ENCODE results near the gene TASP1. TPM values are rescaled to one million over a fixed set of nuclear protein-coding genes. Genes with fewer than 3 reads are reported as not detected.
"Not testable (repeated sequence)": the region's sequence is repeated elsewhere in the genome, so short reads cannot be mapped to it uniquely, and the experiment has no call there.

The TASP1 gene
- polyA plus RNA-seq, 1 donor (not counting 4 experiments of a cell fraction or from before 2014, with no cell fraction given), result 17.4 TPM

DNA sequence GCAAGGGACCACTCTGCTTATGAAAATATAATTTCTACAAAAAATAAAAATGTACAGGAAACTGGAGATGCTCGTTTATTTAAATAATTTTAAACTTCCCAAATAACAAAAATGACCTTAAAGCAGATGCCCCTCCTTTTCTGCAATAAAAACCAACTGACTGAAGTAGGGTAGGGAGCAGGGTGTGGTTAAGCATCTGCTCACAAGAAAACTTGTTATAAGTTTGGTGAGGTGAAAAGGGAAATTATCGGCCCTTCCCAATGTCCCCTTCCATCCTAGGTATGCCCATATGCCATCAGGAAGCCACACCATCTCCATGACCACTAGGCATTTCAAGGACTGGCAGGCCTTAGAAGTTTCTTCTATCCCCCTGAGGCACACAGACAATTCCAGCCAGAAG lies 21.1 kb downstream of the TASP1 start:
- DNase-seq (ENCODE audit: low read depth, low spot score); H3K4me3 ChIP-seq (ENCODE audit: control insufficient read depth in 2 of 3, extremely low read depth in 1 of 3, insufficient read depth in 2 of 3, low read depth in 1 of 3, low read length in 3 of 3); H3K27me3 ChIP-seq (ENCODE audit: control insufficient read depth, extremely low read depth, insufficient read depth, low read length); H3K9me3 ChIP-seq (ENCODE audit: control insufficient read depth, low read depth, low read length); FAIRE-seq; H4K20me1 ChIP-seq (ENCODE audit: control insufficient read depth, extremely low read depth, insufficient read depth, low read length); H3K27ac ChIP-seq (ENCODE audit: control insufficient read depth, insufficient read depth, low read length); H3K9me1 ChIP-seq (ENCODE audit: control insufficient read depth, extremely low read depth, insufficient read depth, low read length); H2AFZ ChIP-seq (ENCODE audit: control insufficient read depth, low read length); H3K4me2 ChIP-seq (ENCODE audit: control insufficient read depth, extremely low read depth, insufficient read depth, low read depth, low read length); H3K4me1 ChIP-seq (ENCODE audit: control insufficient read depth, extremely low read depth, insufficient read depth, low read length); dilution Hi-C loops (cut with MboI; ENCODE audit: extremely low pct_ligation_motif_present, low sequenced_read_pairs); H3K9ac ChIP-seq (ENCODE audit: control insufficient read depth, extremely low read depth, insufficient read depth, low read length); H3K79me2 ChIP-seq (ENCODE audit: control insufficient read depth, insufficient read depth, low read length); H3K36me3 ChIP-seq (ENCODE audit: control insufficient read depth in 2 of 2, extremely low read depth in 1 of 2, insufficient read depth in 2 of 2, low read length in 2 of 2): not testable (repeated sequence)

- H3K4me1 ChIP-seq (ENCODE audit: control insufficient read depth, extremely low read depth, insufficient read depth, low read length); FAIRE-seq; H4K20me1 ChIP-seq (ENCODE audit: control insufficient read depth, extremely low read depth, insufficient read depth, low read length); H3K27me3 ChIP-seq (ENCODE audit: control insufficient read depth, extremely low read depth, insufficient read depth, low read length); H3K9ac ChIP-seq (ENCODE audit: control insufficient read depth, extremely low read depth, insufficient read depth, low read length); H2AFZ ChIP-seq (ENCODE audit: control insufficient read depth, low read length); H3K79me2 ChIP-seq (ENCODE audit: control insufficient read depth, insufficient read depth, low read length); H3K4me3 ChIP-seq (ENCODE audit: control insufficient read depth in 2 of 3, extremely low read depth in 1 of 3, insufficient read depth in 2 of 3, low read depth in 1 of 3, low read length in 3 of 3); dilution Hi-C loops (cut with MboI; ENCODE audit: extremely low pct_ligation_motif_present, low sequenced_read_pairs); DNase-seq (ENCODE audit: low read depth, low spot score); H3K36me3 ChIP-seq (ENCODE audit: control insufficient read depth in 2 of 2, extremely low read depth in 1 of 2, insufficient read depth in 2 of 2, low read length in 2 of 2); H3K27ac ChIP-seq (ENCODE audit: control insufficient read depth, insufficient read depth, low read length); H3K9me1 ChIP-seq (ENCODE audit: control insufficient read depth, extremely low read depth, insufficient read depth, low read length); H3K4me2 ChIP-seq (ENCODE audit: control insufficient read depth, extremely low read depth, insufficient read depth, low read depth, low read length); H3K9me3 ChIP-seq (ENCODE audit: control insufficient read depth, low read depth, low read length): not testable (repeated sequence)
Observed at GRCh38 chr20:13616713-13617112, 22.0 kb downstream of the TASP1 start.

- peaks cover 2% of the 10 kb centered on the region for H4K20me1 ChIP-seq (ENCODE audit: control insufficient read depth, extremely low read depth, insufficient read depth, low read length)
- H3K79me2 ChIP-seq (ENCODE audit: control insufficient read depth, insufficient read depth, low read length), result peaks cover 4% of the 10 kb centered on the region
- TF ChIP-seq EZH2 (IDR thresholded peaks at IDR 0.05; ENCODE audit: low read length) (no peak), CTCF (optimal IDR thresholded peaks at IDR 0.05 in 1 of 3, IDR thresholded peaks at IDR 0.05 in 1 of 3, conservative IDR thresholded peaks at IDR 0.05 in 1 of 3; ENCODE audit: extremely low read depth in 1 of 3, insufficient read depth in 2 of 3, low read length in 3 of 3) (no peak)
- no peak overlapping the region for H3K4me3 ChIP-seq (ENCODE audit: control insufficient read depth in 2 of 3, extremely low read depth in 1 of 3, insufficient read depth in 2 of 3, low read depth in 1 of 3, low read length in 3 of 3)
- peaks cover 3% of the 10 kb centered on the region for H3K4me1 ChIP-seq (ENCODE audit: control insufficient read depth, extremely low read depth, insufficient read depth, low read length)
- H3K27me3 ChIP-seq (ENCODE audit: control insufficient read depth, extremely low read depth, insufficient read depth, low read length), result no peaks in the 10 kb centered on the region
- no peaks in the 10 kb centered on the region for H3K9me1 ChIP-seq (ENCODE audit: control insufficient read depth, extremely low read depth, insufficient read depth, low read length)
- no peaks in the 10 kb centered on the region for H3K9me3 ChIP-seq (ENCODE audit: control insufficient read depth, low read depth, low read length)
- DNase-seq (ENCODE audit: low read depth, low spot score), result no peak
- H2AFZ ChIP-seq (ENCODE audit: control insufficient read depth, low read length), result no peak overlapping the region
- H3K36me3 ChIP-seq (ENCODE audit: control insufficient read depth in 2 of 2, extremely low read depth in 1 of 2, insufficient read depth in 2 of 2, low read length in 2 of 2), result no peaks in the 10 kb centered on the region
- no peak overlapping the region for H3K9ac ChIP-seq (ENCODE audit: control insufficient read depth, extremely low read depth, insufficient read depth, low read length)
- FAIRE-seq, result no peak
- dilution Hi-C loops (cut with MboI; ENCODE audit: extremely low pct_ligation_motif_present, low sequenced_read_pairs), result no loop called here
- no peak overlapping the region for H3K27ac ChIP-seq (ENCODE audit: control insufficient read depth, insufficient read depth, low read length)
- H3K4me2 ChIP-seq (ENCODE audit: control insufficient read depth, extremely low read depth, insufficient read depth, low read depth, low read length), result no peak overlapping the region
Observed at GRCh38 chr20:13613917-13614316, 24.8 kb downstream of the TASP1 start.
